GM21737 (cell line): Measurements from ENCODE around the gene FRYL.
"Not testable (repeated sequence)": the region's sequence is repeated elsewhere in the genome, so short reads cannot be mapped to it uniquely, and the experiment has no call there.

Source experiments
- ATAC-seq: cut with Tn5 transposase; IDR thresholded peaks from one replicate; pipeline ENCODE4 v1.9.1; 2021; ENCODE audit warnings: mild to moderate bottlenecking, moderate library complexity; ENCODE audit not compliant: unreplicated experiment

The FRYL gene

GRCh38 chr4:48462363-48462762 lies 317.7 kb downstream of the FRYL start:
- ATAC-seq: no peak

- no peak for ATAC-seq
Measured at GRCh38 chr4:48461000-48461399, 319.1 kb downstream of the FRYL start.

DNA sequence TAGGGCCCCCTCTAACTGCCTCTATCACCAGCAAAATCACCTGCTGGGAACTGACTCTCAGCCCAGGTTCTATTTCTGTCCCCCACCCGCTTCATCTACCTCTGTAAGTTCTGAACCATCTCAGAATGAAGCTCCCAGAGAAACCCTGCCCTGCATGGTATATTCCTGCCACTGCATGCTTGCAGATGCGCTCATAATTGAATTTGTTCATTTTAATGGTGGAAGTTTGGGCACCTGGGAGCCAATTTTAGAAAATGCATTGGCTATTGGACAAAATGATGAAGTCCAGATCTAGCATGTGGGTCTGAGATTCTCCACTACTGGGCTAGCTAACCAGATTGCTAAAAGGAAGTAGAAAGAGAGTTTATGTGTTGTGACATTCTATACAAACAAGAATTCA lies 325.5 kb downstream of the FRYL start:
- no peak for ATAC-seq

DNA sequence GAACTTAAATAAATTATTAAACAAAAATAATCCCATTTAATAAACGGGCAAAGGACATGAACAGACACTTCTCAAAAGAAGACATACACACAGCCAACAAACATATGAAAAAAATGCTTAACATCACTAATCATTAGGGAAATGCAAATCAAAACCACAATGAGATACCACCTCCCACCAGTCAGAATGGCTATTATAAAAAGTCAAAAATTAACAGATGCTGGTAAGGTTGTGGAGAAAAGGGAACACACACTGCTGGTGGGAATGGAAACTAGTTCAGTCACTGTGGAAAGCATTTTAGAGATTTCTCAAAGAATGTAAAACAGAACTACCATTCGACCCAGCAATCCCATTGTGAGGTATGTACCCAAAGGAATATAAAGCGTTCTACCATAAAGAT lies 328.4 kb downstream of the FRYL start:
- ATAC-seq: not testable (repeated sequence)

DNA sequence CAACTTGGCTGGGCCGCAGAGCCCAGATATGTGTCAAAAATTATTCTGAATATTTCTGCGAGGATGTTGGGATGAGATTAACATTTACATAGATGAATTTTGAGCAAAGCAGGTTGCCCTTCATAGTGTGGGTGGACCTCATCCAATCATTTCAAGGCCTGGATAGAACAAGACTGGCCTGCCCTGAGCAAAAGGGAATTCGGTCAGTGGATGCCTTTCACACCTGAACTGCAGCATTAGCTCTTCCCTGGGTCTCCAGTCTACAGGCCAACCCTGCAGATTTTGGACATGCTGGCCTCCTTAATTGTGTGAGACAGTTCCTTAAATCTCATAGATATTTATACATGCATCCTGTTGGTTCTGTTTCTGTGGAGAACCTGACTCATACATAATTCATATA lies 329.3 kb downstream of the FRYL start:
- ATAC-seq: no peak

DNA sequence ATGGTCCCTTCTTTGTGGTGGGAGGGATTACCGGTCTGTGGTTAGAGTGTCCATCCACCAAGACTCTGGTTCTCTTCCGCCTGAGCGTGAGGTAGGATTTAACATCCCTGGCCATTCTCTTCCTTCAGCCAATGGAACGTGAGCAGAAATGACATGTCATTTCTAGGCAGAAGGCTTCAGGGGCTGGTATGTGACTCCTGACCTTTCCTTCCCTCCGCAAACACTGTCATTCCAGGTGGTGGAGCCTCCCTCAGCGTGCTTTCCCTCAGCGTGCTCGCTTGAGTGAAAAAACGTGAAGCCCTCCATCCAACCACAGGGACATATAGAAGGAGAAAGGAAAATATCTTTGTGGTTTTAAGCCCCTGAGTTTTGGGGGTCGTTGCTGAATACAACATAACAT lies 330.9 kb downstream of the FRYL start:
- ATAC-seq: no peak
